Measurements from ENCODE around the gene ALDH1B1.
"Not testable (repeated sequence)": the region's sequence is repeated elsewhere in the genome, so short reads cannot be mapped to it uniquely, and the experiment has no call there.

The ALDH1B1 gene

GRCh38 chr9:38362852-38363588, 29.5 kb upstream of the ALDH1B1 start:
- peak; percentile 64 for DNase-seq

- no peak for DNase-seq
These were observed 28.9 kb upstream of the ALDH1B1 start for GRCh38 chr9:38363589-38363925.

- no peak for DNase-seq
These were observed 24.6 kb upstream of the ALDH1B1 start for GRCh38 chr9:38367898-38368297.

GRCh38 chr9:38368731-38369130, 23.8 kb upstream of the ALDH1B1 start:
- DNase-seq = no peak

- DNase-seq = peak; percentile 2
These were observed 22.3 kb upstream of the ALDH1B1 start for GRCh38 chr9:38370176-38370575.

- DNase-seq = peak; percentile 12
These were observed 21.0 kb upstream of the ALDH1B1 start for GRCh38 chr9:38371495-38371894.

- DNase-seq = peak; percentile 20
These were observed 19.5 kb upstream of the ALDH1B1 start for GRCh38 chr9:38372762-38373619.

- DNase-seq = no peak
These were observed 18.8 kb upstream of the ALDH1B1 start for GRCh38 chr9:38373679-38374078.

- DNase-seq = no peak
These were observed 17.5 kb upstream of the ALDH1B1 start for GRCh38 chr9:38374847-38375571.

- no peak for DNase-seq
These were observed 16.9 kb upstream of the ALDH1B1 start for GRCh38 chr9:38375572-38375963.

GRCh38 chr9:38376021-38376670, 16.4 kb upstream of the ALDH1B1 start:
- DNase-seq = no peak

- DNase-seq = not testable (repeated sequence)
These were observed 15.0 kb upstream of the ALDH1B1 start for GRCh38 chr9:38377336-38378083.

- no peak for DNase-seq
These were observed 12.2 kb upstream of the ALDH1B1 start for GRCh38 chr9:38380230-38380871.

- DNase-seq = no peak
These were observed 11.5 kb upstream of the ALDH1B1 start for GRCh38 chr9:38380872-38381534.

GRCh38 chr9:38382141-38382540, 10.4 kb upstream of the ALDH1B1 start:
- no peak for DNase-seq

- DNase-seq = no peak
These were observed 7.3 kb upstream of the ALDH1B1 start for GRCh38 chr9:38384990-38385848.

GRCh38 chr9:38385896-38386295, 6.6 kb upstream of the ALDH1B1 start:
- no peak for DNase-seq

- DNase-seq = no peak
These were observed 6.1 kb upstream of the ALDH1B1 start for GRCh38 chr9:38386319-38386895.

- no peak for DNase-seq
These were observed 5.4 kb upstream of the ALDH1B1 start for GRCh38 chr9:38387066-38387465.

- DNase-seq = no peak
These were observed 4.8 kb upstream of the ALDH1B1 start for GRCh38 chr9:38387751-38388150.

All from femur (tissue), 1 donor.